RWPE1 (cell line): ENCODE results near the gene PIK3AP1.

Experiments
- CTCF ChIA-PET: fragments of 350-600 bp; sonication (Branson Sonifier 250); formaldehyde crosslinking; extraction: SDS; loops from one replicate; lab custom pipeline; 2021; lab: Yijun Ruan, JAX
- POLR2A ChIA-PET: fragments of 400-600 bp; formaldehyde crosslinking; extraction: SDS; loops from one replicate; lab custom pipeline; 2020; ENCODE audit warnings: antibody characterized with exemption; ENCODE audit not compliant: low non-redundant PET; lab: Yijun Ruan, JAX
- DNase-seq: peaks from one replicate; pipeline ENCODE4 v3.0.0; 2012; ENCODE audit warnings: low spot score
- H3K27ac ChIP-seq: fragments of 450-650 bp; 2 replicates; pipeline ENCODE4 v1.5.1; 2017
- TF ChIP-seq, protein P1 (sequence below): fragments of 450-650 bp; conservative IDR thresholded peaks from 2 replicates; pipeline ENCODE4 v1.5.1; 2017; ENCODE audit warnings: low read depth, mild to moderate bottlenecking

The PIK3AP1 gene

DNA sequence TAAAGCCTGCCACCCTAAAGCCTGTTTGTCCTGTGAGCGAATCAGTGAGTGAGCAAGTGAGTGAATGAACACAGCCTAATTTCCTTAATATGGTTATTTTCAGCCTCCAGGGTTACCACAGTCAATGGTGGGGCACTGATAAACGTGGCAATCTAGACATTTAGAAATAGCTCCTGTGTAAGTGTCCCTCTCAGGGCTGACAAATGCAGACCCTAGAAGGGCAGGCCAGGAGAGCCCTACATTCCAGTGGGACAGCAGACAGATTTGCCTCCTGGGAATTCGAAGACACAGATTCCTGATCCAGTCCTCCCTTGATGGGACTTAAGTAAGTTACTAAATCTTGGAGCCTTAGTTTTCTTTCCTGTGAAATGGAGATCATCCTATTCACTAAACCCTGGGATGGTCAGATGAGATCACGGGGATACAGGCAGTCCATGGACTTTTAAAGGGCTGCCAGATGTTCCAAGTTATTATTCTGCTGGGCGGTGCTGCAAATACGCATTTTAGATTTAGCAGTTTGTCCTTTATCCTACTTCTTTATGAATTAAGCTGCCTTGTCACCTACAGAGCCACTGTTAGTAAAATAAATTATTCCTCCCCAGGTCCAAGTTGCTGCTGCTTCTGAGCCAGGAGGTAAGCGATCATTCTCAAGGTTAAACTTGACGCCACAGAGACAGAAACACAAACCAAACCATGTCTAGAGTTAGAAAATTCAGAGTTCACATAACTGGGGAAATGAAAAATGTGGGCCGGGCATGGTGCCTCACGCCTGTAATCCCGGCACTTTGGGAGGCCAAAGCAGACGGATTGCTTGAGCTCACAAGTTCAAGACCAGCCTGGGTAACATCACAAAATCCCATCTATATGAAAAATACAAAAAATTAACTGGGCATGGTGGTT, 78.7 kb downstream of the PIK3AP1 start:
- TF ChIP-seq, protein P1, sequence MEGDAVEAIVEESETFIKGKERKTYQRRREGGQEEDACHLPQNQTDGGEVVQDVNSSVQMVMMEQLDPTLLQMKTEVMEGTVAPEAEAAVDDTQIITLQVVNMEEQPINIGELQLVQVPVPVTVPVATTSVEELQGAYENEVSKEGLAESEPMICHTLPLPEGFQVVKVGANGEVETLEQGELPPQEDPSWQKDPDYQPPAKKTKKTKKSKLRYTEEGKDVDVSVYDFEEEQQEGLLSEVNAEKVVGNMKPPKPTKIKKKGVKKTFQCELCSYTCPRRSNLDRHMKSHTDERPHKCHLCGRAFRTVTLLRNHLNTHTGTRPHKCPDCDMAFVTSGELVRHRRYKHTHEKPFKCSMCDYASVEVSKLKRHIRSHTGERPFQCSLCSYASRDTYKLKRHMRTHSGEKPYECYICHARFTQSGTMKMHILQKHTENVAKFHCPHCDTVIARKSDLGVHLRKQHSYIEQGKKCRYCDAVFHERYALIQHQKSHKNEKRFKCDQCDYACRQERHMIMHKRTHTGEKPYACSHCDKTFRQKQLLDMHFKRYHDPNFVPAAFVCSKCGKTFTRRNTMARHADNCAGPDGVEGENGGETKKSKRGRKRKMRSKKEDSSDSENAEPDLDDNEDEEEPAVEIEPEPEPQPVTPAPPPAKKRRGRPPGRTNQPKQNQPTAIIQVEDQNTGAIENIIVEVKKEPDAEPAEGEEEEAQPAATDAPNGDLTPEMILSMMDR, result no peak
- POLR2A ChIA-PET, result interaction anchor here (0.8 kb wide), 1 partner anchor 191 kb away, joined by 3 read pairs; no protein-coding TSS in a partner anchor
- CTCF ChIA-PET, result interaction anchor here (0.6 to 1.2 kb wide), 15 partner anchors 9 to 562 kb away, joined by 3 to 12 read pairs (median 4); partner anchors contain the start of gene TLL2
- DNase-seq, result no peak
- H3K27ac ChIP-seq, result no peak overlapping the region

DNA sequence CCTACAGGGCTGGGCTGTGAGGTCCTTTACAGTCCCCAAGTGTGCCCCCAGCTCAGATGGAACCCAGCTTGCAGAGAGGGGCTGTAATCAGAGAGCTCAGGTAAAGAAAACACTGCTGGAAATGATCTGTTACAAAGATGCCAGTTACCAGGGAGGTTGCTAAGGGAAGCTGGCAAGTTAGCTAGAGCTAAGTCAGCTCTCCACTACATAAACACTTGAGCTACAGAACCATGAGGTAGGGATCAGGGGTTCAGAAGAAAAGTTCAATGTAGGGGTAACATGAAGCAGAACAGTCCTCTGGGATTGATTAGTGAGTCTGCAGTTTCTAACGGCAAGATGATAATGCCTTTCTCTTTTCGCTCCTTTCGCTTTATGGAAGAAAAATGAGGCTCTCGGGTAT, 80.4 kb downstream of the PIK3AP1 start:
- ChIA-PET CTCF (interaction anchor here (0.6 to 1.5 kb wide), 5 partner anchors 16 to 473 kb away, joined by 3 to 7 read pairs (median 3); no protein-coding TSS in a partner anchor), POLR2A (no interaction called here)
- no peak overlapping the region for H3K27ac ChIP-seq
- DNase-seq, result no peak
- TF ChIP-seq, protein P1, result no peak

DNA sequence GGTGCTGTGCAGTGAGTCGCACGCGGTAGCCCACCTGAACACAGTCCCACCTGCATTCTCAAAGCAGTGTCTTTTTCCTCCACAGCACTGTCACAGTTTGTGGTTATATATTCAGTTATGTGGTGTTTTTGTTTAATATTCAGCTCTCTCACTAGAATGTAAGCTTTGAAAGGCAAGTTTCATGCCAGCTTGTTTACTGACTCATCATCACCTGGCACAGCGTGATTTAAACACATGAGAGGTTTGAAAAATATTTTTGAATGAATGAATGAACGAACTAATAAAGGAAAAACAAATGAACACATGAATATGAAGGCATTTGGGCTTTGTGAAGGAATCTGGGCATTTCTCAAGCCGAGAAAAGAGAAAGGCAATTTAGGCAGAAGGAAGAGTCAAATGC, 81.6 kb downstream of the PIK3AP1 start:
- ChIA-PET CTCF (interaction anchor here (0.6 to 1.0 kb wide), 3 partner anchors 55 to 189 kb away, joined by 3 to 5 read pairs (median 5); no protein-coding TSS in a partner anchor), POLR2A (no interaction called here)
- TF ChIP-seq, protein P1, result no peak
- no peak overlapping the region for H3K27ac ChIP-seq
- no peak for DNase-seq

DNA sequence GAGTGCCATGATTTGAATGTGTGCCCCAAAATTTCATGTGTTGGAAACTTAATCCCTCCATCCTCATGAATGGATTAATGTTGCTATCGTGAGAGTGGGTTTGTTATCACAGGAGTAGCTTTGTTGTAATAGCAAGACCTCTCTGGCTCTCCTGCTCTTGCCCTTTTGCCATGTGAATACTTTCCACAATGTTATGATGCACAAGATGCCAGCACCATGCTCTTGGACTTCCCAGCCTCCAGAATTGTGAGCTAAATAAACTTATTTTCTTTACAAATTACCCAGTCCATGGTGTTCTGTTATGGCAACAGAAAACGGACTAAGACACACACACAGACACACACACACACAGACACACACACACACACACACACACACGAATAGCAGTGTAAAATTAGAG, 82.2 kb downstream of the PIK3AP1 start:
- H3K27ac ChIP-seq, result no peak overlapping the region
- POLR2A ChIA-PET, result no interaction called here
- no peak for DNase-seq
- TF ChIP-seq, protein P1, result no peak
- CTCF ChIA-PET, result interaction anchor here (1.4 kb wide), 1 partner anchor 268 kb away, joined by 3 read pairs; no protein-coding TSS in a partner anchor

DNA sequence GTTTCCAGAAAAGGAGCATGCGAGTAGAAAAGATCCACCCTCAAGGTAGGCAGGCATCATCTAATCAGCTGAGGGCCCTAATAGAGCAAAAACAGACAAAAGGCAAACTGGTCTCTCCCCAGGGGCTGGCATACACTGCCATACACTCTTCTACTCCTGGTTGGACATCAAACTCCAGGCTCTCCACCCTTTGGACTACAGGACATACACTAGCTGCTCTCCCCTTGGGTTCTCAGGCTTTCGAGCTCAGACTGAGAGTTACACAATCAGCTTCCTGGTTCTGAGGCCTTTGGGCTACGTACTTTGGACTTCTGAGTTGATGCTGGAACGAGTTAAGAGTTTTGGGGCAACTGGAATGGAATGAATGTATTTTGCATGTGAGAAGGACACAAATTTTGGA, 82.6 kb downstream of the PIK3AP1 start:
- no peak for DNase-seq
- CTCF ChIA-PET, result interaction anchor here (1.4 kb wide), 1 partner anchor 267 kb away, joined by 3 read pairs; no protein-coding TSS in a partner anchor
- no peak overlapping the region for H3K27ac ChIP-seq
- TF ChIP-seq, protein P1, result no peak
- POLR2A ChIA-PET, result no interaction called here

DNA sequence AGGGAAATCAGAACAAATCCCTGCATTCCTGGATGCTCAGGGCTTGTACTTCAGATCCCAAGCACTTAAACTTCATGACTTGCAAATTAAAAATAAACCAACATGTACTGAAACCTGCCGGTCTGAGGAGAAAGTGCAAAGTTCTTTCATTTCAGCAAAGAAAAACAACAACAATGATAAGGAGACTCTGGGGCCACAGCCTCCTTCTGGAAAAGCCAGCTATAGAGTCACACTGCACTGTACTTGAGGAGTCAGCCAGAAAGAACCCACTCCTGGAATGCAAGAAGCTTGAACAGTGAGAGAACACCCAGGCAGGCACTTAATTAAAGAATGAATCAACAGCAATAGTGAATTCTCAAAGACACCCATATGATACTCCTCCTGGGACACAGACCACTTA, 83.8 kb downstream of the PIK3AP1 start:
- ChIA-PET POLR2A (interaction anchor here (0.5 kb wide), 1 partner anchor 10 kb away, joined by 3 read pairs; no protein-coding TSS in a partner anchor), CTCF (interaction anchor here (0.6 kb wide), 1 partner anchor 43 kb away, joined by 5 read pairs; no protein-coding TSS in a partner anchor)
- TF ChIP-seq, protein P1, result no peak
- DNase-seq, result no peak
- H3K27ac ChIP-seq, result no peak overlapping the region
